HEK293 (cell line): ENCODE results near the gene CHRNA1.

Experiments
- CTCF ChIA-PET: fragments of 350-600 bp; formaldehyde crosslinking; extraction: SDS; loops from one replicate; lab custom pipeline; 2021; ENCODE audit warnings: antibody characterized with exemption; lab: Yijun Ruan, JAX
- POLR2A ChIA-PET: fragments of 300-600 bp; formaldehyde crosslinking; extraction: SDS; loops from one replicate; lab custom pipeline; 2020; ENCODE audit warnings: antibody characterized with exemption, inconsistent platforms; lab: Yijun Ruan, JAX
- H3K27ac ChIP-seq: fragments of 200-500 bp; sonication (Bioruptor generic); 2 replicates; pipeline ENCODE4 v1.5.1; 2014; ENCODE audit warnings: low read depth, low read length, control low read depth, inconsistent platforms; ENCODE audit errors: extremely low read depth
- H3K36me3 ChIP-seq, 2 experiments: fragments of 200-500 bp in 1 of 2; sonication (Bioruptor generic) in 1 of 2; 1 replicate in 1 of 2; 2 replicates in 1 of 2; pipeline ENCODE4 v1.5.1; 2014 to 2017; ENCODE audit warnings: inconsistent platforms in 2 of 2, low read length in 2 of 2; ENCODE audit not compliant: control insufficient read depth in 2 of 2, insufficient read depth in 1 of 2
- H3K4me1 ChIP-seq: fragments of 200-500 bp; sonication (Bioruptor generic); 2 replicates; pipeline ENCODE4 v1.5.1; 2014; ENCODE audit warnings: mild to moderate bottlenecking, low read length, inconsistent platforms; ENCODE audit not compliant: control insufficient read depth, insufficient read depth
- H3K4me3 ChIP-seq: 2 replicates; pipeline ENCODE4 v1.5.1; 2011; ENCODE audit warnings: low read depth, mild to moderate bottlenecking, control low read depth, low read length, moderate library complexity
- H3K9me3 ChIP-seq: fragments of 200-500 bp; sonication (Bioruptor generic); 2 replicates; pipeline ENCODE4 v1.5.1; 2014; ENCODE audit warnings: low read depth, low read length, inconsistent platforms; ENCODE audit not compliant: control insufficient read depth, insufficient read depth
- KLF16 ChIP-seq: fragments of 450-650 bp; formaldehyde crosslinking; IDR thresholded peaks from 2 replicates; pipeline ENCODE4 v1.5.1; 2017; ENCODE audit warnings: missing biosample characterization, missing genetic modification characterization
- OSR2 ChIP-seq: fragments of 450-650 bp; formaldehyde crosslinking; IDR thresholded peaks from 2 replicates; pipeline ENCODE4 v1.5.1; 2016; ENCODE audit warnings: missing biosample characterization, missing genetic modification characterization
- SCRT1 ChIP-seq: fragments of 450-650 bp; formaldehyde crosslinking; IDR thresholded peaks from 2 replicates; pipeline ENCODE4 v1.5.1; 2016; ENCODE audit warnings: missing biosample characterization, missing genetic modification characterization, borderline replicate concordance
- ZBTB8A ChIP-seq: fragments of 450-650 bp; formaldehyde crosslinking; IDR thresholded peaks from 2 replicates; pipeline ENCODE4 v1.5.1; 2016; ENCODE audit warnings: missing biosample characterization, missing genetic modification characterization
- ZNF16 ChIP-seq: fragments of 450-650 bp; formaldehyde crosslinking; IDR thresholded peaks from 2 replicates; pipeline ENCODE4 v1.5.1; 2016; ENCODE audit warnings: low read depth, missing biosample characterization, missing genetic modification characterization
- ZNF211 ChIP-seq: fragments of 450-650 bp; formaldehyde crosslinking; IDR thresholded peaks from 2 replicates; pipeline ENCODE4 v1.5.1; 2016; ENCODE audit warnings: low read depth, missing biosample characterization, missing genetic modification characterization
- ZNF24 ChIP-seq: fragments of 450-650 bp; formaldehyde crosslinking; IDR thresholded peaks from 2 replicates; pipeline ENCODE4 v1.5.1; 2016; ENCODE audit warnings: missing biosample characterization, missing genetic modification characterization
- ZNF324 ChIP-seq: fragments of 450-650 bp; formaldehyde crosslinking; IDR thresholded peaks from 2 replicates; pipeline ENCODE4 v1.5.1; 2016; ENCODE audit warnings: missing biosample characterization, missing genetic modification characterization
- ZNF354C ChIP-seq: fragments of 450-650 bp; formaldehyde crosslinking; IDR thresholded peaks from 2 replicates; pipeline ENCODE4 v1.5.1; 2016; ENCODE audit warnings: missing biosample characterization, missing genetic modification characterization, low read depth, borderline replicate concordance
- ZNF391 ChIP-seq: fragments of 450-650 bp; formaldehyde crosslinking; IDR thresholded peaks from 2 replicates; pipeline ENCODE4 v1.5.1; 2016; ENCODE audit warnings: low read depth, missing biosample characterization, missing genetic modification characterization, borderline replicate concordance
- ZNF510 ChIP-seq: fragments of 450-650 bp; formaldehyde crosslinking; IDR thresholded peaks from 2 replicates; pipeline ENCODE4 v1.5.1; 2018; ENCODE audit warnings: mild to moderate bottlenecking, missing genetic modification characterization, missing biosample characterization; ENCODE audit not compliant: insufficient replicate concordance
- ZNF785 ChIP-seq: fragments of 450-650 bp; formaldehyde crosslinking; IDR thresholded peaks from 2 replicates; pipeline ENCODE4 v1.5.1; 2016; ENCODE audit warnings: missing biosample characterization, missing genetic modification characterization
- ZSCAN16 ChIP-seq: fragments of 450-650 bp; formaldehyde crosslinking; IDR thresholded peaks from 2 replicates; pipeline ENCODE4 v1.5.1; 2016; ENCODE audit warnings: missing biosample characterization, missing genetic modification characterization
- ZXDB ChIP-seq: fragments of 450-650 bp; formaldehyde crosslinking; IDR thresholded peaks from 2 replicates; pipeline ENCODE4 v1.5.1; 2016; ENCODE audit warnings: missing biosample characterization, missing genetic modification characterization
- TF ChIP-seq, protein P1 (sequence below): fragments of 450-650 bp; formaldehyde crosslinking; IDR thresholded peaks from 2 replicates; pipeline ENCODE4 v1.5.1; 2016; ENCODE audit warnings: missing biosample characterization, missing genetic modification characterization
- TF ChIP-seq, protein P2 (sequence below): fragments of 450-650 bp; formaldehyde crosslinking; IDR thresholded peaks from 2 replicates; pipeline ENCODE4; 2016; ENCODE audit warnings: missing biosample characterization, missing genetic modification characterization
- TF ChIP-seq, protein P3 (sequence below): fragments of 450-650 bp; formaldehyde crosslinking; IDR thresholded peaks from 2 replicates; pipeline ENCODE4 v1.5.1; 2016; ENCODE audit warnings: missing biosample characterization, missing genetic modification characterization
- TF ChIP-seq, protein P4 (sequence below): fragments of 450-650 bp; formaldehyde crosslinking; IDR thresholded peaks from 2 replicates; pipeline ENCODE4 v1.5.1; 2016; ENCODE audit warnings: missing biosample characterization, missing genetic modification characterization

The CHRNA1 gene

DNA sequence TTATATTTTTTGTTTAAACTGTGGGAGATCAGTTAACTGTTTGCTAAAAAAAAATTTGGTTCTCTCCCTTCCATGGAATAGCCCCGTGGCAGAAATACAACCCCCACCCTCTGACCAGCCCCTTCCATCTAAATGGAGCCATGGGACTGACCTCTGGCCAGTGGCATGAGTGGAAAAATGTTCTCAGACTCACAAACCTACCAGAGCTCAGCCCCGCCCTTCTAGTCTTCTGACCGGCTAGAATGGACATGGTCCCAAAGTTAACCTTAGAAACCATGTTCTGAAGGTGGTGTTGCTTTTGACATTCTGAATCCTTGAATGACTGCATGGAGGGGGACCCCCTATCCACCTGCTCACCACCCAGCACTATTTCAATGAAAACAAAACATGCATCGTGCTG lies 1.3 kb upstream of the CHRNA1 start (continued):
- TF ChIP-seq, protein P1, sequence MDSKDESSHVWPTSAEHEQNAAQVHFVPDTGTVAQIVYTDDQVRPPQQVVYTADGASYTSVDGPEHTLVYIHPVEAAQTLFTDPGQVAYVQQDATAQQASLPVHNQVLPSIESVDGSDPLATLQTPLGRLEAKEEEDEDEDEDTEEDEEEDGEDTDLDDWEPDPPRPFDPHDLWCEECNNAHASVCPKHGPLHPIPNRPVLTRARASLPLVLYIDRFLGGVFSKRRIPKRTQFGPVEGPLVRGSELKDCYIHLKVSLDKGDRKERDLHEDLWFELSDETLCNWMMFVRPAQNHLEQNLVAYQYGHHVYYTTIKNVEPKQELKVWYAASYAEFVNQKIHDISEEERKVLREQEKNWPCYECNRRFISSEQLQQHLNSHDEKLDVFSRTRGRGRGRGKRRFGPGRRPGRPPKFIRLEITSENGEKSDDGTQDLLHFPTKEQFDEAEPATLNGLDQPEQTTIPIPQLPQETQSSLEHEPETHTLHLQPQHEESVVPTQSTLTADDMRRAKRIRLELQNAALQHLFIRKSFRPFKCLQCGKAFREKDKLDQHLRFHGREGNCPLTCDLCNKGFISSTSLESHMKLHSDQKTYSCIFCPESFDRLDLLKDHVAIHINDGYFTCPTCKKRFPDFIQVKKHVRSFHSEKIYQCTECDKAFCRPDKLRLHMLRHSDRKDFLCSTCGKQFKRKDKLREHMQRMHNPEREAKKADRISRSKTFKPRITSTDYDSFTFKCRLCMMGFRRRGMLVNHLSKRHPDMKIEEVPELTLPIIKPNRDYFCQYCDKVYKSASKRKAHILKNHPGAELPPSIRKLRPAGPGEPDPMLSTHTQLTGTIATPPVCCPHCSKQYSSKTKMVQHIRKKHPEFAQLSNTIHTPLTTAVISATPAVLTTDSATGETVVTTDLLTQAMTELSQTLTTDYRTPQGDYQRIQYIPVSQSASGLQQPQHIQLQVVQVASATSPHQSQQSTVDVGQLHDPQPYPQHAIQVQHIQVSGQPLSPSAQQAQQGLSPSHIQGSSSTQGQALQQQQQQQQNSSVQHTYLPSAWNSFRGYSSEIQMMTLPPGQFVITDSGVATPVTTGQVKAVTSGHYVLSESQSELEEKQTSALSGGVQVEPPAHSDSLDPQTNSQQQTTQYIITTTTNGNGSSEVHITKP, result no peak
- no peak for TF ChIP-seq OSR2 (tag by site-specific recombination)
- TF ChIP-seq, protein P2, sequence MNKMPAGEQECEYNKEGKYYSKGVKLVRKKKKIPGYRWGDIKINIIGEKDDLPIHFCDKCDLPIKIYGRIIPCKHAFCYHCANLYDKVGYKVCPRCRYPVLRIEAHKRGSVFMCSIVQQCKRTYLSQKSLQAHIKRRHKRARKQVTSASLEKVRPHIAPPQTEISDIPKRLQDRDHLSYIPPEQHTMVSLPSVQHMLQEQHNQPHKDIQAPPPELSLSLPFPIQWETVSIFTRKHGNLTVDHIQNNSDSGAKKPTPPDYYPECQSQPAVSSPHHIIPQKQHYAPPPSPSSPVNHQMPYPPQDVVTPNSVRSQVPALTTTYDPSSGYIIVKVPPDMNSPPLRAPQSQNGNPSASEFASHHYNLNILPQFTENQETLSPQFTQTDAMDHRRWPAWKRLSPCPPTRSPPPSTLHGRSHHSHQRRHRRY (tag by site-specific recombination), result no peak
- no peak for TF ChIP-seq ZNF391
- no peak for TF ChIP-seq KLF16
- TF ChIP-seq, protein P3, sequence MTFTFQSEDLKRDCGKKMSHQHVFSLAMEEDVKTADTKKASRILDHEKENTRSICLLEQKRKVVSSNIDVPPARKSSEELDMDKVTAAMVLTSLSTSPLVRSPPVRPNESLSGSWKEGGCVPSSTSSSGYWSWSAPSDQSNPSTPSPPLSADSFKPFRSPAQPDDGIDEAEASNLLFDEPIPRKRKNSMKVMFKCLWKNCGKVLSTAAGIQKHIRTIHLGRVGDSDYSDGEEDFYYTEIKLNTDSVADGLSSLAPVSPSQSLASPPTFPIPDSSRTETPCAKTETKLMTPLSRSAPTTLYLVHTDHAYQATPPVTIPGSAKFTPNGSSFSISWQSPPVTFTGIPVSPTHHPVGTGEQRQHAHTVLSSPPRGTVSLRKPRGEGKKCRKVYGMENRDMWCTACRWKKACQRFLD (tag by site-specific recombination), result no peak
- TF ChIP-seq ZNF354C, result no peak
- TF ChIP-seq, all 188 proteins: peak for 0

DNA sequence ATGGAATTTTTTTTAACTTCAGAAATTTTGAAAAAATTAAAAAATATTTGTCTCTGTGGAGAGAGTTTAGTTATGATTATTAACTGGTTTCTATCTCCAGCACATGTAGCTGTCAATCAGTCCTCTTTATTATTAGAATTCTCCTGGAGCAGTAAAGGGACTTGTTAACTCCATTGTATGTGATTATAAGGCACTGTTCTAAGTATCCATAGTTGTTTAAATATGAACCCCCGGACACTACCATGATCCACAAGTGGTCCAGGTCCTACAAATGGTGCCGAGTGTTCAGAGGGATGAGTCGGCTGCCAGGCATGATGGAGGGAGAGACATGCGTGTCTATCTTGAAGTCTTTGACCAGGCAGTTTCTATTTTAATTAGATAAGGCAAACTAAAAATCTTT lies 492 bp downstream of the CHRNA1 start:
- no peak for TF ChIP-seq ZXDB (tag by site-specific recombination)
- TF ChIP-seq ZNF16 (tag by site-specific recombination), result no peak
- TF ChIP-seq, all 188 proteins: peak for 0
- POLR2A ChIA-PET, result interaction anchor here (1.5 kb wide), 1 partner anchor 15 kb away, joined by 4 read pairs; no protein-coding TSS in a partner anchor
- CTCF ChIA-PET, result interaction anchor here (0.7 to 6.3 kb wide), 9 partner anchors 8 to 566 kb away, joined by 3 to 53 read pairs (median 9); no protein-coding TSS in a partner anchor

DNA sequence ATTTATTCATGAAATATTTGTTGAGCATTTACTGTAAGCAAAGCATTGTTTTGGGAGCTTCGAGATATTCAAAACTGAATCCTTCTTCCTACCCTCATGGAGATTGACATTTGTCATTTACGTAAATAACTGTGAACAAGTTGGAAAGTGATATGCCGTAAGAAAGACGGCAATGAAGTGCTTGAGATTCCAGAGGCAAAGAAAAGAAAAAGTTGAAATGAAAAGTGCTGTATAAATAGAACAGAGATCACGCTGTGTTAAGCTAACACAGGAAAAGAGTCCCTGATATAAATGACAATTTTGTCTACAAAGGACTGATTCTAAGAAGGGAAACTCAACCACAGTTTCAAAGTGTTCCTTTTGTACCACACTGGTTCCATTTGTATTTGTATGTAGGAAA lies 1.8 kb downstream of the CHRNA1 start:
- ChIA-PET POLR2A (interaction anchor here (1.5 kb wide), 1 partner anchor 13 kb away, joined by 4 read pairs; no protein-coding TSS in a partner anchor), CTCF (interaction anchor here (0.6 to 6.3 kb wide), 9 partner anchors 10 to 262 kb away, joined by 3 to 53 read pairs (median 3); no protein-coding TSS in a partner anchor)
- Histone ChIP-seq H3K4me3 (no peak overlapping the region), H3K27ac (no peak overlapping the region), H3K36me3 (no peaks in the 10 kb centered on the region), H3K9me3 (no peaks in the 10 kb centered on the region), H3K4me1 (peaks cover 4% of the 10 kb centered on the region; the same call in 1 of the 2 replicates)
- TF ChIP-seq ZNF211, result no peak
- TF ChIP-seq, protein P2 (tag by site-specific recombination), result no peak
- TF ChIP-seq ZNF24, result no peak
- no peak for TF ChIP-seq ZSCAN16 (tag by site-specific recombination)
- no peak for TF ChIP-seq ZNF324 (tag by site-specific recombination)
- no peak for TF ChIP-seq SCRT1
- no peak for TF ChIP-seq ZNF510 (tag by site-specific recombination)
- no peak for TF ChIP-seq ZBTB8A (tag by site-specific recombination)
- no peak for TF ChIP-seq ZNF354C
- TF ChIP-seq, protein P4, sequence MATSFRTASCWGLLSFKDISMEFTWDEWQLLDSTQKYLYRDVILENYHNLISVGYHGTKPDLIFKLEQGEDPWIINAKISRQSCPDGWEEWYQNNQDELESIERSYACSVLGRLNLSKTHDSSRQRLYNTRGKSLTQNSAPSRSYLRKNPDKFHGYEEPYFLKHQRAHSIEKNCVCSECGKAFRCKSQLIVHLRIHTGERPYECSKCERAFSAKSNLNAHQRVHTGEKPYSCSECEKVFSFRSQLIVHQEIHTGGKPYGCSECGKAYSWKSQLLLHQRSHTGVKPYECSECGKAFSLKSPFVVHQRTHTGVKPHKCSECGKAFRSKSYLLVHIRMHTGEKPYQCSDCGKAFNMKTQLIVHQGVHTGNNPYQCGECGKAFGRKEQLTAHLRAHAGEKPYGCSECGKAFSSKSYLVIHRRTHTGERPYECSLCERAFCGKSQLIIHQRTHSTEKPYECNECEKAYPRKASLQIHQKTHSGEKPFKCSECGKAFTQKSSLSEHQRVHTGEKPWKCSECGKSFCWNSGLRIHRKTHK (tag by site-specific recombination), result no peak
- TF ChIP-seq ZNF785 (tag by site-specific recombination), result no peak

More for the DNA sequence above, 492 bp downstream of the CHRNA1 start:
- no peaks in the 10 kb centered on the region for H3K9me3 ChIP-seq
- no peak overlapping the region for H3K27ac ChIP-seq
- H3K4me3 ChIP-seq, result no peak overlapping the region
- H3K4me1 ChIP-seq, result peaks cover 4% of the 10 kb centered on the region; the same call in 1 of the 2 replicates
- H3K36me3 ChIP-seq, result no peaks in the 10 kb centered on the region
